ENCODE measurements around the gene ABCD4. TPM values are rescaled to one million over a fixed set of nuclear protein-coding genes. Genes with fewer than 3 reads are reported as not detected.
"Not testable (repeated sequence)": the region's sequence is repeated elsewhere in the genome, so short reads cannot be mapped to it uniquely, and the experiment has no call there.

ABCD4 gene
- total RNA-seq (10 to 100 TPM; 63.0 to 75.0 TPM), total RNA-seq (48.1 to 78.1 reads per million in 2 donors)

- Mint-ChIP-seq H3K27ac (peak within 1 kb of the TSS; percentile 95), H3K4me1 (peaks cover 28% of the 10 kb centered on the region)
- peak; percentile 92 for ATAC-seq
Measured at GRCh38 chr14:74302634-74303569, at the start of gene ABCD4. Gene ABCD4 (minus strand): TSS chr14:74302934. CDS start chr14:74302912, 22 bp downstream.

GRCh38 chr14:74350928-74351323 is 48.2 kb upstream of the ABCD4 start:
- ATAC-seq (no peak), DNase-seq (no peak)
- peaks cover 7% of the 10 kb centered on the region for H3K27me3 Mint-ChIP-seq
- H3K4me3 Mint-ChIP-seq = no peak overlapping the region
- H3K4me1 Mint-ChIP-seq = no peaks in the 10 kb centered on the region
- no peak overlapping the region for H3K27ac Mint-ChIP-seq
- no peaks in the 10 kb centered on the region for H3K9me3 ChIP-seq (ENCODE audit: control insufficient read depth, low read length, poor library complexity, severe bottlenecking)
- H3K36me3 Mint-ChIP-seq (ENCODE audit: low read depth) = peaks cover 2% of the 10 kb centered on the region

More at GRCh38 chr14:74302634-74303569, at the start of gene ABCD4:
- H3K27me3 Mint-ChIP-seq = no peaks in the 10 kb centered on the region
- peak within 1 kb of the TSS; percentile 100 for H3K4me3 Mint-ChIP-seq
- H3K9me3 ChIP-seq (ENCODE audit: control insufficient read depth, low read length, poor library complexity, severe bottlenecking) = no peaks in the 10 kb centered on the region
- DNase-seq = peak; percentile 51 to 79 (median 64)
- peaks cover 5% of the 10 kb centered on the region for H3K36me3 Mint-ChIP-seq (ENCODE audit: low read depth)

GRCh38 chr14:74350211-74350927 is 47.6 kb upstream of the ABCD4 start:
- no peak overlapping the region for H3K27ac Mint-ChIP-seq
- H3K27me3 Mint-ChIP-seq = peaks cover 7% of the 10 kb centered on the region
- no peaks in the 10 kb centered on the region for H3K9me3 ChIP-seq (ENCODE audit: control insufficient read depth, low read length, poor library complexity, severe bottlenecking)
- no peak overlapping the region for H3K4me3 Mint-ChIP-seq
- H3K36me3 Mint-ChIP-seq (ENCODE audit: low read depth) = peaks cover 2% of the 10 kb centered on the region
- DNase-seq (no peak), ATAC-seq (no peak)
- no peaks in the 10 kb centered on the region for H3K4me1 Mint-ChIP-seq

DNA sequence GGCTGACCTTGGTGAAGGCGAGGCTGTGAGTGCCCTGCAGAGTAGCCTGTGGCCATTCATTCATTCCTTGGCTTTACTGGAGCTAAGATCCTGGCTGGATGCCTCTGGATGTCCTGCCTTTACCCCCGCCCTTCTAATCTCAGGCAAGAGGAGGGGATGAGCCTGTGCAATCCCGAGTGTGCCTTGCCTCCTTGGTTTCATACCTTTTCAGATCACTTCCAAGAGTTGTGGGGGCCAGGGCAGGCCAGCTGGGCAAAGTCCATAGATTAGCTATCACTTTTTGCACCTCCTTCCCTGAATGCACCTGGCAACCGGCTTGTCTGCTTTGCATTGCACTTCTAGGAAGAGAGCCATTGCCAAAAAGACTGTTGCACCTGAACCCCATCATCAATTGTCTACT is 47.0 kb upstream of the ABCD4 start:
- Mint-ChIP-seq H3K36me3 (ENCODE audit: low read depth) (peaks cover 2% of the 10 kb centered on the region), H3K4me1 (no peaks in the 10 kb centered on the region), H3K27ac (no peak overlapping the region), H3K4me3 (no peak overlapping the region), H3K27me3 (peaks cover 7% of the 10 kb centered on the region)
- H3K9me3 ChIP-seq (ENCODE audit: control insufficient read depth, low read length, poor library complexity, severe bottlenecking) = no peaks in the 10 kb centered on the region
- ATAC-seq = no peak
- DNase-seq = no peak

- Mint-ChIP-seq H3K4me1 (no peaks in the 10 kb centered on the region), H3K36me3 (ENCODE audit: low read depth) (peaks cover 2% of the 10 kb centered on the region), H3K4me3 (no peak overlapping the region), H3K27ac (no peak overlapping the region), H3K27me3 (peaks cover 7% of the 10 kb centered on the region)
- no peaks in the 10 kb centered on the region for H3K9me3 ChIP-seq (ENCODE audit: control insufficient read depth, low read length, poor library complexity, severe bottlenecking)
- DNase-seq = no peak
- no peak for ATAC-seq
Measured at GRCh38 chr14:74348735-74349463, 46.2 kb upstream of the ABCD4 start.

DNA sequence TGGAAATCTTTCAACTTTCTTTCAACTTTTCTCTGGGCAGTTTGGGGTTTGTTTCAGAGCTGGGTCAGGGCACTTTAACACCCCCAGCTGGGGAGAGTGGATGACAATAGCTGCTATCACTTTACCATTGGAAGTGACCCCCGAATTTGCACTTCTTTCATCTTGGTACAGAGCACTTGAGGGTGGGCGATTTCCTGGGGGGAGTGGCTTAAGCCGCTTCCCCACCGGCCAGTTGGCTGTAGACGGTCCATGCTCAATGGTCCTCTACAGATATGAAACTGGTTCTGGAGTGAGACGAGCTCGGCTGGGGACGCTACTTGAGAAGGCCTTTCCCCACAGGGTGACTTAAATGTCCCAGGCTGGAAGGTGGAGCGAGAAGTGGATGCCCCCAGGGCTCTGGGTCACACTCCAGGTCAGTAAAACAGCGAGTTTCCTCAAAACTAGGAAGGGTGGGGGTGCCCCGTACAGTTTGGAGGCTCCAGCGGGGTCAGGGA is 45.6 kb upstream of the ABCD4 start, which contains the start of gene VRTN:
VRTN (plus strand) TSS at position 231 of the 494 bp plus-strand sequence. CDS start 8,313 bp downstream, outside the sequence.
- ATAC-seq = no peak
- Mint-ChIP-seq H3K4me3 (no peak within 1 kb of the TSS), H3K36me3 (ENCODE audit: low read depth) (peaks cover 2% of the 10 kb centered on the region), H3K27ac (no peak within 1 kb of the TSS), H3K4me1 (no peaks in the 10 kb centered on the region), H3K27me3 (peaks cover 8% of the 10 kb centered on the region)
- no peak for DNase-seq
- no peaks in the 10 kb centered on the region for H3K9me3 ChIP-seq (ENCODE audit: control insufficient read depth, low read length, poor library complexity, severe bottlenecking)

GRCh38 chr14:74347795-74348100 is 45.0 kb upstream of the ABCD4 start:
- Mint-ChIP-seq H3K27ac (no peak overlapping the region), H3K36me3 (ENCODE audit: low read depth) (peaks cover 2% of the 10 kb centered on the region), H3K4me1 (no peaks in the 10 kb centered on the region), H3K27me3 (peaks cover 11% of the 10 kb centered on the region), H3K4me3 (no peak overlapping the region)
- no peaks in the 10 kb centered on the region for H3K9me3 ChIP-seq (ENCODE audit: control insufficient read depth, low read length, poor library complexity, severe bottlenecking)
- ATAC-seq (no peak), DNase-seq (no peak)

GRCh38 chr14:74347097-74347794 is 44.5 kb upstream of the ABCD4 start:
- H3K27me3 Mint-ChIP-seq = peaks cover 14% of the 10 kb centered on the region
- ATAC-seq (no peak), DNase-seq (no peak)
- peaks cover 2% of the 10 kb centered on the region for H3K36me3 Mint-ChIP-seq (ENCODE audit: low read depth)
- H3K9me3 ChIP-seq (ENCODE audit: control insufficient read depth, low read length, poor library complexity, severe bottlenecking) = no peaks in the 10 kb centered on the region
- H3K27ac Mint-ChIP-seq = no peak overlapping the region
- H3K4me3 Mint-ChIP-seq = no peak overlapping the region
- H3K4me1 Mint-ChIP-seq = no peaks in the 10 kb centered on the region

DNA sequence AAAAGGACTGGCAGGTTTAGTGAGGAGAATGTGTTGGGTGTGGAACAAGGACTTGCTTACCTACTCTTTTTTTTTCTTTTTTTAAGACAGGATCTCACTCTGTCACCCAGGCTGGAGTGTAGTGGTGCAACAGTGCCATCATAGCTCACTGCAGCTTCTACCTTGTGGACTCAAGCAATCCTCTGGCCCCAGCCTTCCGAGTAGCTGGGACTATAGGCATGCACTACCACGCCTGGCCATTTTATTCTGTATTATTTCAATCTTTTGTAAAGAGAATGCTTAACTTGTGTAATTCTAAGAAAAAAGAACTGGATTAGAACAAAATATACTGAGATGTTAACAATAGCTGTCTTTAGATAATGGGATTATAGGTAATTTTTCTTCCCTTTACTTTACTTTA is 43.6 kb upstream of the ABCD4 start:
- Mint-ChIP-seq H3K27me3 (peaks cover 19% of the 10 kb centered on the region), H3K4me3 (no peak overlapping the region), H3K27ac (no peak overlapping the region), H3K4me1 (no peaks in the 10 kb centered on the region), H3K36me3 (ENCODE audit: low read depth) (peaks cover 2% of the 10 kb centered on the region)
- no peaks in the 10 kb centered on the region for H3K9me3 ChIP-seq (ENCODE audit: control insufficient read depth, low read length, poor library complexity, severe bottlenecking)
- DNase-seq (no peak), ATAC-seq (no peak)

DNA sequence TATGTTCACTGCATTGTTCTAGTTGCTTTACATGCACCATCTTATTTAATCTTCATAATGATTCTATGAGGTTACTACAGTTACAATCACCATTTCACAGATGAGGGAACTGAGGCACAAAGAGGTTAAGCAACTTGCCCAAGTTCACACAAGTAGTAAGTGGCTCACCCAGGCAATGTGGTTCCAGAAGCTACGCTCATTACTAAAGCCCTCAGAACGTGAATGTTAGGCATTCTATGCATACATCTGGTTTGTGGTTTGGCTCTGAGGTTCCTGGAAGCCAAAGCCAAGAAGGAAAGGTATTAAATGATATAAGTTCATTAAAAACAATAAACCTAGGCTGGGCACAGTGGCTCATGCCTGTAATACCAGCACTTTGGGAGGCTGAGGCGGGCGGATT is 31.2 kb upstream of the ABCD4 start:
- H3K27ac Mint-ChIP-seq = no peak overlapping the region
- no peak overlapping the region for H3K4me3 Mint-ChIP-seq
- no peak for ATAC-seq
- peaks cover 16% of the 10 kb centered on the region for H3K27me3 Mint-ChIP-seq
- no peaks in the 10 kb centered on the region for H3K9me3 ChIP-seq (ENCODE audit: control insufficient read depth, low read length, poor library complexity, severe bottlenecking)
- DNase-seq = no peak
- H3K4me1 Mint-ChIP-seq = no peaks in the 10 kb centered on the region
- no peaks in the 10 kb centered on the region for H3K36me3 Mint-ChIP-seq (ENCODE audit: low read depth)

DNA sequence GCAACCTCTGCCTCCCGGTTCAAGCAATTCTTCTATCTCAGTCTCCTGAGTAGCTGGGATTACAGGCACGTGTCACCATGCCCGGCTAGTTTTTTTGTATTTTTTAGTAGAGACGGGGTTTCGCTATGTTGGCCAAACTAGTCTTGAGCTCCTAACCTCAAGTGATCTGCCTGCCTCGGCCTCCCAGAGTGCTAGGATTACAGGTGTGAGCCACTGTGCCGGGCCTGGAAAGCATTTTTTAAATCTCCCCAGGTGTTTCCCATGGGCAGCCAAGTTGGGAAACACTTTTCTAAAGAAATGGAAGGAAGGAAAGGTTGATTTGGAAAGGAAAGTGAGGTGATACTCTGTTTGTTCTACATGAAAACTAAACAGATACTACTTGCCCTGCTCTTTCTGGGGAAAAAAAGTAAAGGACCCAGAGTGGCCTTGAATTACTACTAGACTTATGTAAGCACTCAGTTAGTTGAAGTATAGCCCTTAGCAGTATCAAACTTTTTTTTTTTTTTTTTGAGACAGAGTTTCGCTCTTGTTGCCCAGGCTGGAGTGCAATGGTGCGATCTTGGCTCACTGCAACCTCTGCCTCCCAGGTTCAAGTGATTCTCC is 27.3 kb upstream of the ABCD4 start:
- H3K4me1 Mint-ChIP-seq; H3K9me3 ChIP-seq (ENCODE audit: control insufficient read depth, low read length, poor library complexity, severe bottlenecking); H3K36me3 Mint-ChIP-seq (ENCODE audit: low read depth); DNase-seq; H3K27ac Mint-ChIP-seq; ATAC-seq; H3K4me3 Mint-ChIP-seq: not testable (repeated sequence)
- peaks cover 20% of the 10 kb centered on the region for H3K27me3 Mint-ChIP-seq

Measured in T-helper 17 cell (primary cell).